Lower leg skin (tissue), 4 donors: ENCODE measurements around the gene TFF1. TPM values are rescaled to one million over a fixed set of nuclear protein-coding genes. Genes with fewer than 3 reads are reported as not detected.

Experiments
- DNase-seq, 2 donors: peaks; one replicate each; pipeline ENCODE4 v3.0.0-alpha.2; 2019; ENCODE audit warnings: low spot score in 2 of 2
- H3K4me3 ChIP-seq: fragments of 200-600 bp; sonication (generic); 2 replicates; pipeline ENCODE4 v1.5.1; 2017; ENCODE audit warnings: mild to moderate bottlenecking, low read depth; ENCODE audit not compliant: poor library complexity, severe bottlenecking
- CTCF ChIP-seq, 3 donors: fragments of 450-650 bp; IDR thresholded peaks; one replicate each; pipeline ENCODE4 v1.5.1; 2016; ENCODE audit warnings: antibody characterized with exemption in 3 of 3, mild to moderate bottlenecking in 3 of 3, moderate library complexity in 2 of 3
- POLR2A ChIP-seq, 2 donors: fragments of 450-650 bp; IDR thresholded peaks; one replicate each; pipeline ENCODE4 v1.6.1; 2016 to 2017; ENCODE audit warnings: antibody characterized with exemption in 2 of 2, mild to moderate bottlenecking in 1 of 2, moderate library complexity in 1 of 2
- WGBS, 2 donors: methylation state at CpG; one replicate each; pipeline ENCODE4 v1.1.5; 2018; 5-methylcytosine and 5-hydroxymethylcytosine counted together
- intact Hi-C: fragments of 100-400 bp; cut with DNase I; formaldehyde crosslinking; loops from one replicate; pipeline ENCODE4 v1.15.0; 2023; ENCODE audit warnings: low total_unique reads
- total RNA-seq, 4 donors: library from RNA; depleted of rRNA; stranded (reverse); fragments of >200 nt; gene quantifications; one replicate each; pipeline ENCODE4 v1.1.0, GENCODE V29; 2016

Gene TFF1
- total RNA-seq, 4 donors from 2014 or later, result not detected

- intact Hi-C loops, result no loop called here
- no peak for DNase-seq
- no peak overlapping the region for H3K4me3 ChIP-seq
- no peak for TF ChIP-seq CTCF (IDR thresholded peaks at IDR 0.05)
- TF ChIP-seq POLR2A (IDR thresholded peaks at IDR 0.05), result no peak
- WGBS, 2 donors, result 69 to 78% methylated on average over 8 of the region's 8 CpGs
Measured at GRCh38 chr21:42378418-42378817, 12.1 kb upstream of the TFF1 start.

- H3K4me3 ChIP-seq, result no peak overlapping the region
- intact Hi-C loops, result no loop called here
- TF ChIP-seq POLR2A (IDR thresholded peaks at IDR 0.05), result no peak
- no peak for TF ChIP-seq CTCF (IDR thresholded peaks at IDR 0.05)
- WGBS, 2 donors, result 79 to 86% methylated on average over 5 of the region's 5 CpGs
- no peak for DNase-seq
Measured at GRCh38 chr21:42377951-42378340, 11.6 kb upstream of the TFF1 start.

GRCh38 chr21:42377211-42377950 is 11.0 kb upstream of the TFF1 start:
- 77 to 83% methylated on average over 24 of the region's 24 CpGs for WGBS, 2 donors
- no peak overlapping the region for H3K4me3 ChIP-seq
- no peak for DNase-seq
- TF ChIP-seq POLR2A (IDR thresholded peaks at IDR 0.05) (no peak), CTCF (IDR thresholded peaks at IDR 0.05) (no peak)
- intact Hi-C loops, result no loop called here

- intact Hi-C loops, result no loop called here
- no peak for DNase-seq
- no peak overlapping the region for H3K4me3 ChIP-seq
- TF ChIP-seq POLR2A (IDR thresholded peaks at IDR 0.05) (no peak), CTCF (IDR thresholded peaks at IDR 0.05) (no peak)
- 48 to 69% methylated on average over 32 of the region's 32 CpGs for WGBS, 2 donors
Measured at GRCh38 chr21:42376338-42376982, 10.1 kb upstream of the TFF1 start.

GRCh38 chr21:42375966-42376337 is 9.6 kb upstream of the TFF1 start:
- WGBS, 2 donors, result 57 to 96% methylated on average over 1 to 3 of the region's 3 CpGs
- TF ChIP-seq CTCF (IDR thresholded peaks at IDR 0.05) (no peak), POLR2A (IDR thresholded peaks at IDR 0.05) (no peak)
- no peak overlapping the region for H3K4me3 ChIP-seq
- intact Hi-C loops, result no loop called here
- DNase-seq, result no peak
